IPS DF 4.7 (cell line): Measurements from ENCODE around the gene HYI.
"Not testable (repeated sequence)": the region's sequence is repeated elsewhere in the genome, so short reads cannot be mapped to it uniquely, and the experiment has no call there.

ENCODE experiments used
- DNase-seq: peaks from one replicate; pipeline ENCODE4 v3.0.0-alpha.2; 2013; ENCODE audit warnings: low spot score; ENCODE audit errors: extremely low read depth

Gene HYI

DNA sequence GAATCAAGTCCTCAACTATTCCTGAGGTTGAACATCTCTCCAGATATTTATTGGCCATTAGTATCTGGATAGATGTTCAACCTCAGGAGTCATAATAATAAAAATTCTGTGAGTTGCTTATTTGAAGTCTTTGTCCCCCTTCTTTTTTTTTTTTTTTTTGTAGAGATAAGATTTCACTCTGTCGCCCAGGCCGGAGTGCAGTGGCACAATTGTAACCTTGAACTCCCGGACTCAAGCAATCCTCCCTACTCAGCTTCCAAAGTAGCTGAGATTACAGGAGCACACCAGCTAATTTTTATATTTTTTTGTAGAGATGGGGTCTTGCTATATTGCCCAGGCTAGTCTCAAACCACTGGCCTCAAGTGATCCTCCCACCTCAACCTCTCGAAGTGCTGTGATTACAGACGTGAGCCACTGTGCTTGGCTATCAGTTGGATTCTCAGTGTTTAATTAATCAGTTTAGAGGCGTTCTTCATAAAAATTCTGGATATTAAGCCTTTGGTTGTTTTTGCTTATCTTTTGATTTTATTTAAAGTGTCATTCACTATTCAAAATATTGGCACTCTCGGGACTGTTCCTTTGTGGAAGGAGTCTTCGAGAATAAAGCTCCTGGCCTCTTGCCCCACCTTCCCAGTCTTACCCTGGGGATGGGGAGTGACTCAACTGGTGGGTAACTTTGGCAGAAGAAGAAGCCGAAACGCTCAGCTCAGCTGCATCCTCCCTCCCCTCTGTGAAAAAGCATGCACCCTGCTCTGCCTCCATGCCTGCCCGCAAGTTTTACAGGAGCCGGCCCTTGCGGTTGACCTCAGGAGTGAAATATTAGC, 11.2 kb upstream of the HYI start:
- DNase-seq: no peak

GRCh38 chr1:43463479-43463878, 9.7 kb upstream of the HYI start:
- DNase-seq: no peak

GRCh38 chr1:43460988-43461693, 7.4 kb upstream of the HYI start:
- no peak for DNase-seq

GRCh38 chr1:43458379-43458778, 4.6 kb upstream of the HYI start:
- not testable (repeated sequence) for DNase-seq

DNA sequence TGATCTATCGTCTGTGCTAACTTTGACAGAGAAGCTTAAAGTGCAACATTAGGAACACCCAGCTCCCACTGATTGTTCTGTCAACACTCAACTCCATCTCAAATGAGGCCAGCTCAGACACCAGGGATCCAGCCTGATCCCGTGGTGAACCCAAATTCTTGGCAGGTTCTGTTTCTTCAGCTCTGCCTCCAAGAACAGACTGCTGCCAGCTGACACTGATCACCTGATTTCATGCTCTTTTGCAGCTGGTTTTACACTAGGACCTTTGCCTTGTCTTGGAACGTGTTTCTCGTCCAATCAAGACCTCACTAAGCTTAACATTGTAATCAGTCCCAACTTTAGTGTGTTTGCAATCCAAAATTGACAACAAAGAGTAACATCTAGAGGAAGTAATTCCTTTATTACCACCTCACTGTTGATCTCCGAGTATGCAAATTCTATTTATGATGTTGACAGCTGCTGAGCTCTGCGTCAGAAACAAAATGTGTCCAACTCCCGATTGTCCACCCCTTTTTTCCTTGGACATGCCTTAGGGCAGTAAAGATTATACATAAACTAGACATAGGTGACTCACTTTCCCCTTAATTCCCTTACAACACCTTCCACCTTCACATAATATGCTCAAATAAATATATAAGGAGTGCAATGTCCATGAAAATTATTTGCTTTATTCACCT, 1.6 kb upstream of the HYI start:
- no peak for DNase-seq

DNA sequence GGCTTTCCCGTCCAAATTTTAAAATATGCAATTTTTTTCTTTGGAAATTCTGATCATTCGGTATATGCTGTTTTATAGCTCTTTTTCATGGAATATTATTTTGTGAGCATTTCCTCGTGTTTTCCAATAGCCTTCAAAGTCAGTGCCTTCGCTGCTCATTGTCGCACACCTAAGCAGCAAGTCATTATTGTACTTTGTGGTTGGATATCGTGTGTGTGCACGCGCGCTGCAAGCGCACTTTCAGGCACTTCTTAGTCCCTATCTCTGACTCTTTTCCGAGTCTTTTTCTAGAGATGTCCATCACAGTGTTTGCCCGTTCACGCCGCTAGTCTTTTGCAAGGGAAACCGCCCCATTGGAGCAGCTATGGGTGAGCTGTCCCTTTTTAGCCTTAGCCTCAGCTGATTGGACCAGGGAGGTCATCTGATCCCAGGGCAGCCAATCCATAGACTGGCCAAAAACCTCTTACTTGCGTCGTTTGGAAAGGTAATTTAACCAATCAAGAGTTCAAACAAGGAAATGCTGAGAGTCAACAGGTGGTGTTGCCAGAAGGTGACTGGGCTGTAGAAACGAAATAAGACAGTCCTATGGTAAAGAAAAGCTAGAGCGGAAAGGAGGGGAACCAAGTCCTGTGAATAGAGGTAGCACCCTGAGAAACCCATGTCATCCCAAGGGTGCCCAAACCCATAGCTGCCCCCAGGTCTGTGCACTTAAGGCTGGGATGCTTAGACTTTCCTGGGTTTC, 710 bp upstream of the HYI start:
- peak; percentile 72 for DNase-seq

DNA sequence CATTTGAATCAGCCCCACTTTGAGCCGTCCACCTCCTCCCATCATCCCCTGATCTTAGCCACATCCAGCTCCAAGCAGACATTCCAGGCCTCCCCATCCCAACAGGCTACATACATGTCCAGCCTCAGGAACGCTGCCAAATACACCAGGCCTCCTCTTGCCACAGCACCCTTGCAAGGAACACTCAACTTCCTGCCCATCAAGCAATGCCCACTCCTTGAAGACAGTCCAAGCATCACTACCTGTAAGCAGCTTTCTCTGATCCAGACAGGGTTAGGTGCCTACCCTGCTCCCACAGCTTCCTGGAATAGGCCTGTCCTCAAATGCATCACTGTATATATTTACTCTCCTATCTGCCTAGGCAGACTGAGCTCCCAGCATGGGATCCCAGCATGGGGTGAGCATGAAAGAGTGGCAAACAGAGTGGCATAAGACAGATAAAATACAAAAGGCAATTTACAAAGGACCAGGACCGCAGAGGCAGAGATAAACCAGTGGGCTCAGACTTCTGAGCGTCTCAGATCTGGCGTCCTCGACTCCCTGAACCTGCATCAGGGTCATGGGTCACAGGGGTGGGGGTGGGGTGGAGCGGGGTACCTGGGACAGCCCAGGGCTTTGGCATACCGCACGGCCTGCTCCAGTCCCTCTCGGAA, 816 bp downstream of the HYI start:
- no peak for DNase-seq

- no peak for DNase-seq
Measured at GRCh38 chr1:43451701-43452532, 1.8 kb downstream of the HYI start.

DNA sequence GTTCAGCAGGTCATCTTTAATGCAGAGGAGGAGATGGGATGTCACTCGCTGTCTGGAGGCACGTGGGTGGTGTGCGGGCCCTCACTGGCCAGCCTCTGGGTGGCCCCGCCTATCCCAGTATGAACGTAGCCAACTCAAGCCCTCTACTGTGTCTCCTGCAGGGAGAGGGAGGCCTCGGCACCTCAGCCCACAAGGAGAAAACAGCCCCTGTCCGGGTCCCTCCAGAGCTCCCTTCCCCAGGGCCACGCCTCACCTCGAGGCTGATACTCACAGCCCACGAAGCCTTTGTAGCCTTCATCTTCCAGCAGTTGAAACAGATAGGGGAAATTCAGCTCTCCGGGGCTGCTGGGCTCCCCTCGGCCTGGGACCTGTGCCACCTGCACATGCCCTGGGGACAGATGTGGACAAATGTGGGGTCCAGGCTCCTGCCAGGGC, 2.6 kb downstream of the HYI start:
- no peak for DNase-seq

GRCh38 chr1:43450251-43450941, 3.3 kb downstream of the HYI start:
- DNase-seq: no peak

DNA sequence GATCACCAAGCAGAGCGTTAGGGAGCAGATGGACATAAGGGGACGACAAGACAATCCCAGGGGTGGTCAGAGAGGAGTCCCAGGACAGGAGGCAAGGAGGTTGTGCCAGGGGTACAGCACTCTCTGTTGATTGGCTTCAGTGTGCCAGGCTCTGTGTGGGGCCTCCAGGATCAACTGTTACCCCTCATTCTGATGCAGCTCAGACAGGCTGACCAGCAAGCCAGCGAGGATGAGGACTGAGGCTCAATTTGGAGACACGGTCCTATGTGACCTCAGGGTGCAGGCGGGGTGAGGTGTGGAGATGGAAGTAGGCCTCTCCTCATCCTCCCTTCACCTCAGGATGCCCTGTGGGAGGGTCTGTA, 4.0 kb downstream of the HYI start:
- no peak for DNase-seq

DNA sequence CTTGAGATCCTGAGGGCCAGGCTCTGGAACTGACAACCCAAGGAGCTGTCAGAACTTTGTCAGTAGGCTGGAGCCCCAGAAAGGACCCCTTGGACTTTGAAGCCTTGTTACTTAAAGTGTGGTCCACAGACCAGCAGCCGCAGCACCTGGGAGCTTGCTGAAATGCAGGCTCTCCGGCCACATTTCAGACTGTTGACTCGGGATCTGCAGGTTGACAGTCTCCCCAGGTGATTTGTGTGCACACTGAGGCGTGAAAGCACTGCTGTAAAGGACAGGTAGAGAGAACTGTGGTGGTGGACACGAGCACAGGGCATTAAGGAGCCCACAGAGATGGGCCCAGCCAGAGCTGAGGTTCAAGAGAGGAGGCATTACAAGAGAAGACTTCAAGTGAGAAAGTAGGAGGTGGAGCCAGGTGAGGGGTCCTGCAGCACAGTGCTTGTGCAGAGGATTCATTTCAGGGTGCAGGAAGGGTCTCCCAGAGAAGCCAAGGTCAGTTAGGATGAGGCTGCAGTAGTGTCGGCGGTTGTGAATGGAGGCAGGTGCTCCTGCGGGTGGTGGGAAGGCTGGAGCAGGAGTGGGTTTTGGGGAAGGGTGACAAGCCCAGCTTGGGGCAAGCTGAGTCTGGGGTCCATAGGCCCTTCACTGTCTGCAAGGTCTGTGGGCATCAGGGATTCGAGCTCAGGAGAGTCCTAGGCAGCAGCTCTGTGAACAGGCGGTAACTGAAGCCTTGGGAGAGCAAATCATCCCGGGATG, 4.6 kb downstream of the HYI start:
- DNase-seq: no peak

DNA sequence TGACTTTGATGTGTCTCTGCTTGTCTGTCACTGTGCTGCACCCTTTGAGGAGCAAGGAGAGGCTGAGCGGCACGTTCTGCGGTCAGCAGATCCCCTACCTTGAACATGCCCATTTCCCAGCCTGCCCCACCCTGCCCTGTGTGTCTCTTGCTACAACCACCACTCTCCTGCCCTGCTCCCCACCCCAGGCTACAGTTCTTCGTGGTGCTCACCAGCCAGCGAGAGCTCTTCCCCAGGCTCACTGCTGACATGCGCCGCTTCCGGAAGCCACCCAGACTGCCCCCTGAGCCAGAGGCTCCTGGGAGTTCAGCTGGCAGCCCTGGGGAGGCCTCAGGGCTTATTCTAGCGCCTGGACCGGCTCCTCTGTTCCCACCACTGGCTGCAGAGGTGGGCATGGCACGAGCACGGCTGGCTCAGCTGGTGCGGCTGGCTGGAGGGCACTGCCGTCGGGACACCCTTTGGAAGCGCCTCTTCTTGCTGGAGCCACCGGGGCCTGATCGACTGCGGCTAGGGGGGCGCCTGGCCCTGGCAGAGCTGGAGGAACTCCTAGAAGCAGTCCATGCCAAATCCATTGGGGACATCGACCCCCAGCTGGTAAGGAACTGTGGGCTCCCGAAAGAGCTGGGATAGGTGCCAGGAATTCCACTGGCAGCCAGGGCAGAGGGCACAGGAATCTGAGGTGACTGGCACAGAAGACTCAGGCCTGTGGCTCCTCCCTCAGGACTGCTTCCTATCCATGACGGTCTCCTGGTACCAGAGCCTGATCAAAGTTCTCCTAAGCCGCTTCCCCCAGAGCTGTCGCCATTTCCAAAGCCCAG, 5.6 kb downstream of the HYI start:
- DNase-seq: no peak

GRCh38 chr1:43446881-43447835, 6.6 kb downstream of the HYI start:
- DNase-seq: no peak

DNA sequence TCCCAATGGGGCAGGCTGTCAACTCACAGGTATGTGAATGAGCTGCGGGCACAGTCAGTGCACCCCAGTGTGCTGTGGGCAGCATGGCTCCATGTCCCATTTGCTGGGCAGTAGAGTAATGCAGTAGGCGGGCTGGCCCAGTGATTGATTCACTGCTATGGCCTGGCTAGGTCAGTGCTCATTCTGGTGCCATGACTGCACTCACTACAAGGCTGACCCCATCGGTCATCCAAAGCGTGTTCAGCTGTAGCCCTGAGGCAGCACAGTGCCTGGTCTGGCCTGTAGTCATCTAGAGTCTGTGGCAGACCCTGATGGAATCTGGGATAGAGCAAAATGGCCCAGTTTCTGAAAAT, 7.4 kb downstream of the HYI start:
- DNase-seq: no peak

DNA sequence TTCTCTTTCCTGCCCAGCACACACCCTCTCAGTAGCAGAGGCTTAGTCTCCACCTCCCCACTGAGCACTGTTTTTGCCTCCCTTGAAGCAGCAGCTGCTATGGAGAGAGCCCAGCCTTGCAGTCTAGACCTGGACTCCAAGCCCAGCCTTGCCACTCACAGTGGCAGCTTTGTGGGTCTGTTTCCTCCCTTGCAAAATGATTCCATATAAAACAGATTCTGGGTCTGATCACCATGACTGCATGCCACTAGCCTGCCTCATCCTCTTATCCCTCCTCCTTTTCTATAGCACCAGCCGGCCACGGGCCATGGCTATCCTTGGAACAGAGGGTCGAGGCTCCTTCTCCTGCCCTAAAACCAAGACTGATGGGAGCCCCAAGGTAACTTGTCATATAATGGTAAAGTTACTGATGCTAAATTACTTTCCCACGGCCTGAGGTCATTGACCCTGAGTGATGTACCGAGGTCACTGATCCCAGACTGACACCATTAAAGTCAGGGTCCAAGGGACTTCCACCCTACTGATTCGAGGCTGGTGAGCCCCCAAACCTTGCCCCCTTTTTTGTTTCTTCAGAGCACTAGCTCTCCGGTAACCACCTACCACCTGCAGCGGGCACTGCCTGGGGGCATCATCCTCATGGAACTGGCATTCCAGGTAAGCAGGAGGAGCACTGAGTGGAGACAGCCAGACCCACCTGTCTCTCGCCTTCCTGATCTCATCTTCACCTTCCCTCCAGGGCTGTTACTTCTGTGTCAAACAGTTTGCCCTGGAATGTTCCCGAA, 7.9 kb downstream of the HYI start:
- DNase-seq: no peak
